SK-N-SH (cell line): ENCODE results near the gene HOXB5. TPM values are rescaled to one million over a fixed set of nuclear protein-coding genes. Genes with fewer than 3 reads are reported as not detected.

Experiments
- CTCF ChIA-PET: fragments of 300-600, 350-600 bp; formaldehyde crosslinking; extraction: SDS; loops from one replicate; lab custom pipeline; 2021; lab: Yijun Ruan, JAX
- POLR2A ChIA-PET: fragments of 350-600 bp; sonication (Branson Sonifier 250); formaldehyde crosslinking; extraction: SDS; loops from one replicate; lab custom pipeline; 2020; ENCODE audit warnings: antibody characterized with exemption, inconsistent platforms; lab: Yijun Ruan, JAX
- DNase-seq: peaks from one replicate; pipeline ENCODE4 v3.0.0; 2012
- H2AFZ ChIP-seq: fragments of 200-600 bp; sonication (generic); 2 replicates; pipeline ENCODE4 v1.8.1; 2016; ENCODE audit warnings: antibody characterized with exemption, mild to moderate bottlenecking, low read depth
- H3F3A ChIP-seq: fragments of 200-600 bp; sonication (generic); replicated peaks from 2 replicates; pipeline ENCODE3; 2016; ENCODE audit warnings: antibody characterized with exemption, mild to moderate bottlenecking; ENCODE audit not compliant: insufficient read depth
- H3K27ac ChIP-seq, 2 experiments: fragments of 200-500 bp in 1 of 2; fragments of 200-600 bp in 1 of 2; sonication (Bioruptor generic) in 1 of 2; sonication (generic), shearing (Covaris generic) in 1 of 2; 2 replicates each; pipeline versions ENCODE4 v1.5.1 to v1.6.1; 2014 to 2016; ENCODE audit warnings: low read depth in 2 of 2, inconsistent platforms in 1 of 2, low read length in 1 of 2, mild to moderate bottlenecking in 1 of 2, mixed read lengths in 1 of 2
- H3K27me3 ChIP-seq: fragments of 200-600 bp; sonication (generic), shearing (Covaris generic); 2 replicates; pipeline ENCODE4 v1.6.1; 2016; ENCODE audit warnings: mixed run types; ENCODE audit not compliant: insufficient read depth
- H3K36me3 ChIP-seq, 2 experiments: fragments of 200-500 bp in 1 of 2; fragments of 200-600 bp in 1 of 2; sonication (Bioruptor generic) in 1 of 2; sonication (generic) in 1 of 2; replicated peaks in 1 of 2; 2 replicates each; pipeline versions ENCODE3 to v1.5.1; 2014 to 2016; ENCODE audit warnings: low read length in 1 of 2, mild to moderate bottlenecking in 1 of 2; ENCODE audit not compliant: insufficient read depth in 2 of 2, control insufficient read depth in 1 of 2
- H3K4me1 ChIP-seq, 2 experiments: fragments of 200-500 bp in 1 of 2; fragments of 200-600 bp in 1 of 2; sonication (Bioruptor generic) in 1 of 2; sonication (generic), shearing (Covaris generic) in 1 of 2; 2 replicates each; pipeline versions ENCODE4 v1.5.1 to v1.6.1; 2014 to 2016; ENCODE audit warnings: low read depth in 1 of 2, low read length in 1 of 2, mixed run types in 1 of 2; ENCODE audit not compliant: insufficient read depth in 2 of 2, control insufficient read depth in 1 of 2
- H3K4me2 ChIP-seq: fragments of 200-600 bp; sonication (generic), shearing (Covaris generic); 2 replicates; pipeline ENCODE4 v1.6.1; 2017; ENCODE audit warnings: mixed run types
- H3K4me3 ChIP-seq, 2 experiments: fragments of 200-500 bp in 1 of 2; fragments of 200-600 bp in 1 of 2; sonication (Bioruptor generic) in 1 of 2; sonication (generic), shearing (Covaris generic) in 1 of 2; 2 replicates each; pipeline versions ENCODE4 v1.5.1 to v1.8.1; 2014 to 2016; ENCODE audit warnings: low read depth in 2 of 2, inconsistent platforms in 1 of 2, low read length in 1 of 2, mild to moderate bottlenecking in 1 of 2, mixed read lengths in 1 of 2, moderate library complexity in 1 of 2
- H3K79me2 ChIP-seq: fragments of 200-600 bp; sonication (generic); 2 replicates; pipeline ENCODE4 v1.8.1; 2017; ENCODE audit warnings: mild to moderate bottlenecking; ENCODE audit not compliant: insufficient read depth
- H3K9ac ChIP-seq: fragments of 200-600 bp; sonication (generic); 2 replicates; pipeline ENCODE4 v1.6.1; 2017; ENCODE audit warnings: mixed run types
- H3K9me2 ChIP-seq: fragments of 200-600 bp; sonication (generic); 2 replicates; pipeline ENCODE4 v1.6.1; 2017; ENCODE audit warnings: mixed run types
- H3K9me3 ChIP-seq: fragments of 200-600 bp; sonication (generic); 2 replicates; pipeline ENCODE4 v1.6.1; 2017; ENCODE audit warnings: mixed run types, mild to moderate bottlenecking, moderate library complexity
- H4K20me1 ChIP-seq: fragments of 200-600 bp; sonication (generic); 2 replicates; pipeline ENCODE4 v1.6.1; 2017; ENCODE audit warnings: mild to moderate bottlenecking, mixed run types; ENCODE audit not compliant: insufficient read depth
- CHD2 ChIP-seq: fragments of 150-350 bp; IDR thresholded peaks from 2 replicates; pipeline ENCODE4 v1.6.1; 2018; ENCODE audit warnings: low read length; ENCODE audit not compliant: partially characterized antibody
- EZH2phosphoT487 ChIP-seq: fragments of 200-600 bp; sonication (generic); IDR thresholded peaks from 2 replicates; pipeline ENCODE4 v1.6.1; 2017; ENCODE audit warnings: low read depth, mixed run types, mild to moderate bottlenecking, antibody characterized with exemption, moderate library complexity, borderline replicate concordance
- FOSL2 ChIP-seq: IDR thresholded peaks from 2 replicates; pipeline ENCODE4 v1.4.0; 2012; ENCODE audit warnings: low read depth, mild to moderate bottlenecking, moderate library complexity, borderline replicate concordance
- FOXJ3 ChIP-seq: sonication (generic); formaldehyde crosslinking; IDR thresholded peaks from 2 replicates; pipeline ENCODE4 v1.5.1; 2020; ENCODE audit warnings: mild to moderate bottlenecking, missing genetic modification reagents
- FOXM1 ChIP-seq: IDR thresholded peaks from 2 replicates; pipeline ENCODE4 v1.4.0; 2012; ENCODE audit warnings: low read depth, mild to moderate bottlenecking
- GATA2 ChIP-seq: sonication (generic); formaldehyde crosslinking; IDR thresholded peaks from 2 replicates; pipeline ENCODE4 v1.5.0; 2020; ENCODE audit warnings: mild to moderate bottlenecking, missing genetic modification reagents
- MEF2A ChIP-seq: IDR thresholded peaks from 2 replicates; pipeline ENCODE4 v1.4.0; 2012; ENCODE audit warnings: low read depth, borderline replicate concordance
- MXI1 ChIP-seq: IDR thresholded peaks from 2 replicates; pipeline ENCODE4 v1.6.1; 2012; ENCODE audit warnings: mild to moderate bottlenecking, low read depth, low read length, improper control_type of control experiment
- NRF1 ChIP-seq: IDR thresholded peaks from 2 replicates; pipeline ENCODE4 v1.6.1; 2012; ENCODE audit warnings: low read depth, mild to moderate bottlenecking, low read length
- RFX5 ChIP-seq: IDR thresholded peaks from 2 replicates; pipeline ENCODE4 v1.6.1; 2012; ENCODE audit warnings: mild to moderate bottlenecking, improper control_type of control experiment, low read length
- SIN3A ChIP-seq: IDR thresholded peaks from 2 replicates; pipeline ENCODE4 v1.6.1; 2012; ENCODE audit warnings: low read depth, mild to moderate bottlenecking, low read length, moderate library complexity, borderline replicate concordance
- TCF12 ChIP-seq: IDR thresholded peaks from 2 replicates; pipeline ENCODE4 v1.4.0; 2012
- TEAD4 ChIP-seq: IDR thresholded peaks from 2 replicates; pipeline ENCODE4 v1.4.0; 2012; ENCODE audit warnings: mild to moderate bottlenecking, borderline replicate concordance; ENCODE audit not compliant: insufficient read depth
- WGBS: methylation state at CpG from one replicate; pipeline ENCODE4 v1.1.6; 2017; ENCODE audit warnings: low lambda C conversion rate; 5-methylcytosine and 5-hydroxymethylcytosine counted together
- polyA plus RNA-seq, 3 experiments: library from polyadenylated mRNA; depleted of rRNA; stranded (reverse); fragments of >200 nt; gene quantifications; 2 replicates each; pipeline ENCODE4 v1.2.3, GENCODE V29; 2012
- TF ChIP-seq, protein P1 (sequence below): IDR thresholded peaks from 2 replicates; pipeline ENCODE4 v1.6.1; 2012; ENCODE audit warnings: mild to moderate bottlenecking, low read depth, low read length, moderate library complexity
- TF ChIP-seq, protein P2 (sequence below): fragments of 150-350 bp; IDR thresholded peaks from 2 replicates; pipeline ENCODE4 v1.6.1; 2017; ENCODE audit warnings: antibody characterized with exemption, low read length, low read depth, borderline replicate concordance
- TF ChIP-seq, protein P3 (sequence below): IDR thresholded peaks from 2 replicates; pipeline ENCODE4 v1.4.0; 2012; ENCODE audit warnings: low read depth, borderline replicate concordance
- TF ChIP-seq, protein P4 (sequence below): IDR thresholded peaks from 2 replicates; pipeline ENCODE4 v1.4.0; 2012; ENCODE audit warnings: low read depth

HOXB5 gene
- polyA plus RNA-seq, 1 of the 3 experiments (the other 2 are of a cell fraction): not detected

DNA sequence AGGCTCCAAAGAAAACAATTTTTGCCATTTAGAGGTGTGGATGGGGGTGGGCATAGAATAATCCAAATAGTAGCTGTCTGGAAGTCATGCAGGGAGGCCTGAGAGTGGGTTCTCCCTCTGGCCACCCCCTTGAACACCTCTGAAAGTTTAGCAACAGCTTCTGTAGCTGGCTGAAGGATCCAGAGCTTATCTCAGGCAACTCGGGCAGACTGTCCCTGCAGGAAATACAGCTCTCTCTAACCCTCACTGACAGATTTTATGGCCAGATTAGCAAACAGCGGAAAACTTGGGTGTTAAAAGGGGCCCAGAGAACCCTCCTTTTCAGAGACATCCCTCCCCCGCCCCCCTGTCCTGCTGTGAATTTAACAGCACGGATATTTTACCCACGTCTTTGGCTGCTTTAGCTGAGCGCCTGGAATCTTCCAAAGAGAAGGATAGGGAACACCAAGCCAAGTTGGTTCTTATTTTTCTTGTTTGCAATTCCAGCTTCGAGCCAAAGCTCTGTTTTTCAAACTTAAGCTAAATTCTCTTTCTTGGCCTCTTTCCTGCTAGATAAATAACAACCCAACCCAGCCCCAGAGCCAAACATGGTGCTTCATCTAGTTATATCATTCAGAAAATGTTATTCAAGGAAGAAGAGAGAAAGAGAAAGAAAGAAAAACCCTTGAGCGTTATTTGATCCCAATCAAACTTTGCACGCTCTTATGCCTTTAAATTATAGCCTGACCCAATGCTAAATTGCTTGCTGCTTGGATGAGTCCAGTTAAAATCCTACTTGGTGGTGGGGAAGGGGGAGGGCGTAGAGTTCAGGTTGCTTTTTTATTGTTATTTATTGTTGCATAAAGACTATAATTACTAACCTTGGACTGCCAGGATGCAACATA, 46.4 kb downstream of the HOXB5 start:
- Histone ChIP-seq H3K4me3 (no peak overlapping the region), H3K9ac (no peak overlapping the region), H3K36me3 (no peaks in the 10 kb centered on the region), H3K4me2 (no peak overlapping the region), H3K9me2 (no peaks in the 10 kb centered on the region), H3K27me3 (peaks cover 96% of the 10 kb centered on the region), H4K20me1 (no peaks in the 10 kb centered on the region), H3K79me2 (no peaks in the 10 kb centered on the region), H3F3A (peaks cover 4% of the 10 kb centered on the region), H3K4me1 (no peaks in the 10 kb centered on the region), H3K9me3 (no peaks in the 10 kb centered on the region), H2AFZ (no peak overlapping the region), H3K27ac (no peak overlapping the region)
- TF ChIP-seq, protein P1, sequence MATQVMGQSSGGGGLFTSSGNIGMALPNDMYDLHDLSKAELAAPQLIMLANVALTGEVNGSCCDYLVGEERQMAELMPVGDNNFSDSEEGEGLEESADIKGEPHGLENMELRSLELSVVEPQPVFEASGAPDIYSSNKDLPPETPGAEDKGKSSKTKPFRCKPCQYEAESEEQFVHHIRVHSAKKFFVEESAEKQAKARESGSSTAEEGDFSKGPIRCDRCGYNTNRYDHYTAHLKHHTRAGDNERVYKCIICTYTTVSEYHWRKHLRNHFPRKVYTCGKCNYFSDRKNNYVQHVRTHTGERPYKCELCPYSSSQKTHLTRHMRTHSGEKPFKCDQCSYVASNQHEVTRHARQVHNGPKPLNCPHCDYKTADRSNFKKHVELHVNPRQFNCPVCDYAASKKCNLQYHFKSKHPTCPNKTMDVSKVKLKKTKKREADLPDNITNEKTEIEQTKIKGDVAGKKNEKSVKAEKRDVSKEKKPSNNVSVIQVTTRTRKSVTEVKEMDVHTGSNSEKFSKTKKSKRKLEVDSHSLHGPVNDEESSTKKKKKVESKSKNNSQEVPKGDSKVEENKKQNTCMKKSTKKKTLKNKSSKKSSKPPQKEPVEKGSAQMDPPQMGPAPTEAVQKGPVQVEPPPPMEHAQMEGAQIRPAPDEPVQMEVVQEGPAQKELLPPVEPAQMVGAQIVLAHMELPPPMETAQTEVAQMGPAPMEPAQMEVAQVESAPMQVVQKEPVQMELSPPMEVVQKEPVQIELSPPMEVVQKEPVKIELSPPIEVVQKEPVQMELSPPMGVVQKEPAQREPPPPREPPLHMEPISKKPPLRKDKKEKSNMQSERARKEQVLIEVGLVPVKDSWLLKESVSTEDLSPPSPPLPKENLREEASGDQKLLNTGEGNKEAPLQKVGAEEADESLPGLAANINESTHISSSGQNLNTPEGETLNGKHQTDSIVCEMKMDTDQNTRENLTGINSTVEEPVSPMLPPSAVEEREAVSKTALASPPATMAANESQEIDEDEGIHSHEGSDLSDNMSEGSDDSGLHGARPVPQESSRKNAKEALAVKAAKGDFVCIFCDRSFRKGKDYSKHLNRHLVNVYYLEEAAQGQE: no peak
- no peak for TF ChIP-seq MEF2A
- no peak for TF ChIP-seq FOXM1
- no peak for TF ChIP-seq GATA2 (CRISPR knock-in tag)
- CTCF ChIA-PET: interaction anchor here (0.5 to 0.9 kb wide), 2 partner anchors 14 to 17 kb away, joined by 3 read pairs; no protein-coding TSS in a partner anchor
- POLR2A ChIA-PET: no interaction called here
- WGBS: 22% methylated on average over 10 of the region's 10 CpGs
- no peak for DNase-seq

DNA sequence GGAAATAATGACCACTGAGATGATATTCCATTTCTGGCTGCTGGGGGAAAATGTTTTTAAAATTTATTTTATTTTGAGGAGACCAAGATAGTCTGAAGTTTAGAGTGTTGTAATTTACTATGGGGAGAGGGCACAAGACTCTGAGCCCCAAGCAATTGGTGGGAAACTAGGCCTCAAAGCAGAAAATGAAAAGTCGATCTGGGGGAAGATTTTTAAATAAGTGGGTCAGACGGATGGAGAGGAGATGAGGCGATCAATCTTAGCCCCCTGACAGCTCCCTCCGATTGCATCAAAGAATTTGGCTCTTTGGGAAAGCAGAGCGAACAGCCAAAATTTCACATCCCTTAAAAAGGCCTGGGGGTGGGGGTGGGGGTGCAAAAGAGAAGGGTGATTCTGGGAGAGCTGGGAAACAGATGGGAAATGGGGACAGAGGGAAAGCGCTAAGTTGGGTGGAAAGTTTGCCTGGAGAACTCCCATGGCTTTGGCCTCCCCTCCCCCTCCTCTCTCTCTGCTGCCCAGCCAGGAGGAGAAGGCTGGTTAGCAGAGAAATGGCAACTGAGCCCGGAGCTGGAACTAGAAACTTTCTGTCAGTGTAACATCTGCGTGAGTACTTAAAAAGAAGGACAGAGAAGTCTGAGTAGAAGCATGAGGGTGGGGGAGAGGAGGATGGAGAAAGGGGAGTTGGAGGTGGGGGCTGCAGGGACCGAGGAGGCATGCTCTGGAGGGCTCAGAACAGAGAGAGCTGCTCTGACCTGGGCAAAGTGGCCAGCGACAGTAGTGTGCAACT, 47.2 kb downstream of the HOXB5 start:
- no peaks in the 10 kb centered on the region for H3K79me2 ChIP-seq
- DNase-seq: no peak
- CTCF ChIA-PET: interaction anchor here (0.9 kb wide), 1 partner anchor 16 kb away, joined by 3 read pairs; no protein-coding TSS in a partner anchor
- TF ChIP-seq, protein P2, sequence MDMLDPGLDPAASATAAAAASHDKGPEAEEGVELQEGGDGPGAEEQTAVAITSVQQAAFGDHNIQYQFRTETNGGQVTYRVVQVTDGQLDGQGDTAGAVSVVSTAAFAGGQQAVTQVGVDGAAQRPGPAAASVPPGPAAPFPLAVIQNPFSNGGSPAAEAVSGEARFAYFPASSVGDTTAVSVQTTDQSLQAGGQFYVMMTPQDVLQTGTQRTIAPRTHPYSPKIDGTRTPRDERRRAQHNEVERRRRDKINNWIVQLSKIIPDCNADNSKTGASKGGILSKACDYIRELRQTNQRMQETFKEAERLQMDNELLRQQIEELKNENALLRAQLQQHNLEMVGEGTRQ: no peak
- no peak for TF ChIP-seq CHD2
- TF ChIP-seq, protein P3, sequence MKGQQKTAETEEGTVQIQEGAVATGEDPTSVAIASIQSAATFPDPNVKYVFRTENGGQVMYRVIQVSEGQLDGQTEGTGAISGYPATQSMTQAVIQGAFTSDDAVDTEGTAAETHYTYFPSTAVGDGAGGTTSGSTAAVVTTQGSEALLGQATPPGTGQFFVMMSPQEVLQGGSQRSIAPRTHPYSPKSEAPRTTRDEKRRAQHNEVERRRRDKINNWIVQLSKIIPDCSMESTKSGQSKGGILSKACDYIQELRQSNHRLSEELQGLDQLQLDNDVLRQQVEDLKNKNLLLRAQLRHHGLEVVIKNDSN: no peak; the same call in 1 of the 2 replicates
- TF ChIP-seq FOXJ3 (CRISPR knock-in tag): no peak
- no peak for TF ChIP-seq TCF12
- TF ChIP-seq EZH2phosphoT487: no peak
- no peak for TF ChIP-seq MXI1
- no peak for TF ChIP-seq SIN3A
- TF ChIP-seq RFX5: no peak
- TF ChIP-seq TEAD4: no peak
- TF ChIP-seq NRF1: no peak
- TF ChIP-seq, protein P4, sequence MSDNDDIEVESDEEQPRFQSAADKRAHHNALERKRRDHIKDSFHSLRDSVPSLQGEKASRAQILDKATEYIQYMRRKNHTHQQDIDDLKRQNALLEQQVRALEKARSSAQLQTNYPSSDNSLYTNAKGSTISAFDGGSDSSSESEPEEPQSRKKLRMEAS: no peak
- TF ChIP-seq FOSL2: no peak

More for the DNA sequence above, 47.2 kb downstream of the HOXB5 start:
- Histone ChIP-seq H3F3A (peaks cover 4% of the 10 kb centered on the region), H3K27ac (no peak overlapping the region), H3K4me2 (no peak overlapping the region), H2AFZ (no peak overlapping the region), H3K9ac (no peak overlapping the region), H3K9me2 (no peaks in the 10 kb centered on the region), H4K20me1 (no peaks in the 10 kb centered on the region), H3K27me3 (peaks cover 96% of the 10 kb centered on the region), H3K36me3 (no peaks in the 10 kb centered on the region), H3K9me3 (no peaks in the 10 kb centered on the region), H3K4me1 (no peaks in the 10 kb centered on the region), H3K4me3 (no peak overlapping the region)
- POLR2A ChIA-PET: no interaction called here
- WGBS: 27% methylated on average over 10 of the region's 10 CpGs
